GM12892 (cell line): ENCODE results near the gene TTBK2.
"Not testable (repeated sequence)": the region's sequence is repeated elsewhere in the genome, so short reads cannot be mapped to it uniquely, and the experiment has no call there.

ENCODE experiments used
- POLR2A ChIP-seq: IDR thresholded peaks from 2 replicates; pipeline ENCODE4 v1.6.1; 2011; ENCODE audit warnings: low read depth, low read length, control low read depth
- POLR2AphosphoS5 ChIP-seq: IDR thresholded peaks from 2 replicates; pipeline ENCODE4 v1.6.1; 2011; ENCODE audit warnings: low read depth, low read length, control low read depth

- not testable (repeated sequence) for TF ChIP-seq POLR2A, POLR2AphosphoS5
These were observed 158.8 kb downstream of the TTBK2 start for GRCh38 chr15:42761813-42762212.
